Body of pancreas (tissue), 4 donors: ENCODE data around the gene YARS1. TPM values are rescaled to one million over a fixed set of nuclear protein-coding genes. Genes with fewer than 3 reads are reported as not detected.

ENCODE experiments used
- ATAC-seq: fragments of 150-250 bp; one replicate; pipeline ENCODE4 v1.9.1; 2016
- DNase-seq, 4 donors: peaks; one replicate each; pipeline ENCODE4 v3.0.0-alpha.2; 2019
- H3K27ac ChIP-seq, 4 donors: fragments of 200-600 bp; sonication (generic); 1 replicate in 3 of 4; 2 replicates in 1 of 4; pipeline versions ENCODE4 v1.5.1 to v1.6.1; 2016 to 2019; ENCODE audit warnings: mild to moderate bottlenecking in 1 of 4, mixed read lengths in 1 of 4, moderate library complexity in 1 of 4
- H3K27me3 ChIP-seq, 2 donors: fragments of 200-600 bp; sonication (generic); one replicate each; pipeline ENCODE4 v1.6.0; 2016; ENCODE audit warnings: mild to moderate bottlenecking in 1 of 2
- H3K36me3 ChIP-seq, 2 donors: fragments of 200-600 bp; sonication (generic); replicated peaks in 1 of 2; 2 replicates each; pipeline ENCODE4 v1.5.1; 2016; ENCODE audit warnings: low read depth in 2 of 2; ENCODE audit not compliant: insufficient read depth in 1 of 2
- H3K4me1 ChIP-seq: fragments of 200-600 bp; sonication (generic); one replicate; pipeline ENCODE4 v1.6.0; 2016
- H3K4me3 ChIP-seq, 2 donors: fragments of 200-600 bp; sonication (generic); 1 replicate in 1 of 2; 2 replicates in 1 of 2; pipeline ENCODE4 v1.5.1; 2016 to 2019
- H3K9me3 ChIP-seq, 3 donors: fragments of 200-600 bp; sonication (generic); 1 replicate in 2 of 3; 2 replicates in 1 of 3; pipeline ENCODE4 v1.5.1; 2016
- CTCF ChIP-seq, 7 experiments: fragments of 450-650 bp in 4 of 7; fragments of 200-600 bp in 3 of 7; sonication (generic) in 3 of 7; IDR thresholded peaks; one replicate each; pipeline ENCODE4 v1.5.1; 2016 to 2019; ENCODE audit warnings: antibody characterized with exemption in 7 of 7
- POLR2A ChIP-seq, 3 donors: fragments of 450-650 bp; IDR thresholded peaks; one replicate each; pipeline ENCODE4 v1.6.1; 2016; ENCODE audit warnings: antibody characterized with exemption in 3 of 3, mild to moderate bottlenecking in 2 of 3
- WGBS, 2 donors: methylation state at CpG; one replicate each; pipeline ENCODE4 v1.1.5; 2017; 5-methylcytosine and 5-hydroxymethylcytosine counted together
- intact Hi-C: fragments of 100-400 bp; cut with DNase I; formaldehyde crosslinking; loops from one replicate; pipeline ENCODE4 v1.15.1; 2023
- total RNA-seq, 2 donors: library from RNA; depleted of rRNA; stranded (reverse); fragments of >200 nt; gene quantifications; one replicate each; pipeline ENCODE4 v1.1.0, GENCODE V29; 2016

The YARS1 gene
- total RNA-seq, 2 donors from 2014 or later = 40.2 to 76.8 TPM

GRCh38 chr1:32784817-32785216 lies 32.3 kb downstream of the YARS1 start:
- ATAC-seq = no peak
- TF ChIP-seq POLR2A (IDR thresholded peaks at IDR 0.05) = no peak
- no peak for TF ChIP-seq CTCF (IDR thresholded peaks at IDR 0.05)
- 84 to 93% methylated on average over 3 of the region's 3 CpGs for WGBS, 2 donors
- DNase-seq = no peak
- Histone ChIP-seq H3K9me3 (no peaks in the 10 kb centered on the region), H3K27me3 (no peaks in the 10 kb centered on the region), H3K27ac (no peak overlapping the region), H3K36me3 (peaks cover 7 to 30% of the 10 kb centered on the region in 2 donors), H3K4me1 (peaks cover 7% of the 10 kb centered on the region), H3K4me3 (no peak overlapping the region)
- intact Hi-C loops = no loop called here

GRCh38 chr1:32783851-32784250 lies 33.3 kb downstream of the YARS1 start:
- Histone ChIP-seq H3K9me3 (no peaks in the 10 kb centered on the region), H3K27me3 (no peaks in the 10 kb centered on the region), H3K27ac (no peak overlapping the region), H3K4me1 (no peaks in the 10 kb centered on the region), H3K4me3 (no peak overlapping the region), H3K36me3 (peaks cover 7 to 30% of the 10 kb centered on the region in 2 donors)
- DNase-seq (no peak), ATAC-seq (no peak)
- intact Hi-C loops = no loop called here
- 98 to 99% methylated on average over 5 of the region's 5 CpGs for WGBS, 2 donors
- TF ChIP-seq POLR2A (IDR thresholded peaks at IDR 0.05) (no peak), CTCF (IDR thresholded peaks at IDR 0.05) (no peak)

- no peak overlapping the region for H3K4me3 ChIP-seq
- H3K27ac ChIP-seq = no peak overlapping the region
- ATAC-seq (no peak), DNase-seq (no peak)
- 88 to 97% methylated on average over 4 to 5 of the region's 5 CpGs for WGBS, 2 donors
- no peaks in the 10 kb centered on the region for H3K4me1 ChIP-seq
- H3K27me3 ChIP-seq = no peaks in the 10 kb centered on the region
- no peak for TF ChIP-seq POLR2A (IDR thresholded peaks at IDR 0.05)
- TF ChIP-seq CTCF (IDR thresholded peaks at IDR 0.05) = no peak
- H3K9me3 ChIP-seq = peaks cover 0 to 2% (median 0%) of the 10 kb centered on the region in 3 donors
- H3K36me3 ChIP-seq = peaks cover 7 to 28% of the 10 kb centered on the region in 2 donors
- intact Hi-C loops = no loop called here
These were observed 35.1 kb downstream of the YARS1 start for GRCh38 chr1:32782086-32782485.

- TF ChIP-seq POLR2A (IDR thresholded peaks at IDR 0.05) (no peak), CTCF (IDR thresholded peaks at IDR 0.05) (no peak)
- ATAC-seq (no peak), DNase-seq (no peak)
- intact Hi-C loops = no loop called here
- no peak overlapping the region for H3K27ac ChIP-seq
- H3K36me3 ChIP-seq = peaks cover 10 to 26% of the 10 kb centered on the region in 2 donors
- WGBS, 2 donors = 77% methylated on average over 8 of the region's 8 CpGs
- no peak overlapping the region for H3K4me3 ChIP-seq
- no peaks in the 10 kb centered on the region for H3K4me1 ChIP-seq
- H3K9me3 ChIP-seq = peaks cover 0 to 2% (median 0%) of the 10 kb centered on the region in 3 donors
- H3K27me3 ChIP-seq = no peaks in the 10 kb centered on the region
These were observed 36.4 kb downstream of the YARS1 start for GRCh38 chr1:32780628-32781234.

- Histone ChIP-seq H3K36me3 (peaks cover 12 to 26% of the 10 kb centered on the region in 2 donors), H3K4me3 (no peak overlapping the region), H3K27ac (no peak overlapping the region), H3K4me1 (peaks cover 6% of the 10 kb centered on the region), H3K27me3 (no peaks in the 10 kb centered on the region), H3K9me3 (peaks cover 0 to 2% (median 0%) of the 10 kb centered on the region in 3 donors)
- WGBS, 2 donors = 90 to 95% methylated on average over 8 of the region's 8 CpGs
- intact Hi-C loops = no loop called here
- ATAC-seq (no peak), DNase-seq (no peak)
- TF ChIP-seq CTCF (IDR thresholded peaks at IDR 0.05) (no peak), POLR2A (IDR thresholded peaks at IDR 0.05) (no peak)
These were observed 37.2 kb downstream of the YARS1 start for GRCh38 chr1:32780005-32780404.
